Body of pancreas (tissue), 4 donors: ENCODE data around the gene RNF224. TPM values are rescaled to one million over a fixed set of nuclear protein-coding genes. Genes with fewer than 3 reads are reported as not detected.

Source experiments
- ATAC-seq: fragments of 150-250 bp; one replicate; pipeline ENCODE4 v1.9.1; 2016
- DNase-seq, 4 donors: peaks; one replicate each; pipeline ENCODE4 v3.0.0-alpha.2; 2019
- H3K27ac ChIP-seq, 4 donors: fragments of 200-600 bp; sonication (generic); 1 replicate in 3 of 4; 2 replicates in 1 of 4; pipeline versions ENCODE4 v1.5.1 to v1.6.1; 2016 to 2019; ENCODE audit warnings: mild to moderate bottlenecking in 1 of 4, mixed read lengths in 1 of 4, moderate library complexity in 1 of 4
- H3K27me3 ChIP-seq, 2 donors: fragments of 200-600 bp; sonication (generic); one replicate each; pipeline ENCODE4 v1.6.0; 2016; ENCODE audit warnings: mild to moderate bottlenecking in 1 of 2
- H3K36me3 ChIP-seq, 2 donors: fragments of 200-600 bp; sonication (generic); replicated peaks in 1 of 2; 2 replicates each; pipeline ENCODE4 v1.5.1; 2016; ENCODE audit warnings: low read depth in 2 of 2; ENCODE audit not compliant: insufficient read depth in 1 of 2
- H3K4me1 ChIP-seq: fragments of 200-600 bp; sonication (generic); one replicate; pipeline ENCODE4 v1.6.0; 2016
- H3K4me3 ChIP-seq, 2 donors: fragments of 200-600 bp; sonication (generic); 1 replicate in 1 of 2; 2 replicates in 1 of 2; pipeline ENCODE4 v1.5.1; 2016 to 2019
- H3K9me3 ChIP-seq, 3 donors: fragments of 200-600 bp; sonication (generic); 1 replicate in 2 of 3; 2 replicates in 1 of 3; pipeline ENCODE4 v1.5.1; 2016
- CTCF ChIP-seq, 7 experiments: fragments of 450-650 bp in 4 of 7; fragments of 200-600 bp in 3 of 7; sonication (generic) in 3 of 7; IDR thresholded peaks; one replicate each; pipeline ENCODE4 v1.5.1; 2016 to 2019; ENCODE audit warnings: antibody characterized with exemption in 7 of 7
- POLR2A ChIP-seq, 3 donors: fragments of 450-650 bp; IDR thresholded peaks; one replicate each; pipeline ENCODE4 v1.6.1; 2016; ENCODE audit warnings: antibody characterized with exemption in 3 of 3, mild to moderate bottlenecking in 2 of 3
- WGBS, 2 donors: methylation state at CpG; one replicate each; pipeline ENCODE4 v1.1.5; 2017; 5-methylcytosine and 5-hydroxymethylcytosine counted together
- intact Hi-C: fragments of 100-400 bp; cut with DNase I; formaldehyde crosslinking; loops from one replicate; pipeline ENCODE4 v1.15.1; 2023
- total RNA-seq, 2 donors: library from RNA; depleted of rRNA; stranded (reverse); fragments of >200 nt; gene quantifications; one replicate each; pipeline ENCODE4 v1.1.0, GENCODE V29; 2016

RNF224 gene
- total RNA-seq, 2 donors from 2014 or later, result 0.26 TPM; not detected in 1

- H3K4me1 ChIP-seq, result peaks cover 63% of the 10 kb centered on the region
- no peaks in the 10 kb centered on the region for H3K27me3 ChIP-seq
- H3K9me3 ChIP-seq, result no peaks in the 10 kb centered on the region
- no peak for ATAC-seq
- DNase-seq, result peak in 3 of 4 donors; percentile 39 to 45 (median 44)
- H3K4me3 ChIP-seq, result no peak overlapping the region
- intact Hi-C loops, result no loop called here
- H3K36me3 ChIP-seq, result no peaks in the 10 kb centered on the region
- no peak for TF ChIP-seq POLR2A (IDR thresholded peaks at IDR 0.05)
- no peak for TF ChIP-seq CTCF (IDR thresholded peaks at IDR 0.05)
- WGBS, 2 donors, result 7% methylated on average over 38 of the region's 61 CpGs; no CpG with 5 or more reads in 1 of the 2 donors
- H3K27ac ChIP-seq, result peak overlapping the region; percentile 37 to 83 (median 57)
Observed at GRCh38 chr9:137221506-137222111, 5.7 kb upstream of the RNF224 start.

GRCh38 chr9:137222190-137223077, 4.9 kb upstream of the RNF224 start, which contains the start of gene RNF208:
TSS of gene RNF208 (minus strand) at chr9:137222240. CDS start at chr9:137221212, 1,028 bp downstream.
- Histone ChIP-seq H3K9me3 (no peaks in the 10 kb centered on the region), H3K27ac (peak within 1 kb of the TSS; percentile 83 to 96 (median 88)), H3K36me3 (no peaks in the 10 kb centered on the region), H3K4me1 (peaks cover 65% of the 10 kb centered on the region), H3K4me3 (no peak within 1 kb of the TSS), H3K27me3 (no peaks in the 10 kb centered on the region)
- ATAC-seq (no peak), DNase-seq (peak in 3 of 4 donors; percentile 37 to 47 (median 42))
- intact Hi-C loops, result no loop called here
- TF ChIP-seq POLR2A (IDR thresholded peaks at IDR 0.05), result no peak
- TF ChIP-seq CTCF (IDR thresholded peaks at IDR 0.05), result no peak
- 8 to 12% methylated on average over 5 to 86 of the region's 88 CpGs for WGBS, 2 donors

- peak overlapping the region; percentile 83 to 96 (median 88) for H3K27ac ChIP-seq
- DNase-seq (peak; percentile 97 to 99 (median 98)), ATAC-seq (peak; percentile 81)
- WGBS, 2 donors, result 3% methylated on average over 44 of the region's 63 CpGs; no CpG with 5 or more reads in 1 of the 2 donors
- intact Hi-C loops, result no loop called here
- no peaks in the 10 kb centered on the region for H3K27me3 ChIP-seq
- no peaks in the 10 kb centered on the region for H3K9me3 ChIP-seq
- peaks cover 63% of the 10 kb centered on the region for H3K4me1 ChIP-seq
- H3K36me3 ChIP-seq, result no peaks in the 10 kb centered on the region
- TF ChIP-seq POLR2A (IDR thresholded peaks at IDR 0.05), result peak; percentile 20 to 62 (median 59)
- no peak for TF ChIP-seq CTCF (IDR thresholded peaks at IDR 0.05)
- peak overlapping the region; percentile 57 to 83 for H3K4me3 ChIP-seq
Observed at GRCh38 chr9:137223078-137223970, 4.0 kb upstream of the RNF224 start.

GRCh38 chr9:137224830-137225694, 2.2 kb upstream of the RNF224 start, which contains the start of gene CYSRT1:
TSS of gene CYSRT1 (plus strand) at chr9:137225174. CDS start at chr9:137225622, 448 bp downstream.
- H3K9me3 ChIP-seq, result no peaks in the 10 kb centered on the region
- peak within 1 kb of the TSS in 3 of 4 donors; percentile 87 to 96 (median 89) for H3K27ac ChIP-seq
- no peak within 1 kb of the TSS for H3K4me3 ChIP-seq
- 52 to 60% methylated on average over 11 to 19 of the region's 23 CpGs for WGBS, 2 donors
- DNase-seq (no peak), ATAC-seq (no peak)
- intact Hi-C loops, result no loop called here
- no peak for TF ChIP-seq CTCF (IDR thresholded peaks at IDR 0.05)
- no peak for TF ChIP-seq POLR2A (IDR thresholded peaks at IDR 0.05)
- H3K36me3 ChIP-seq, result no peaks in the 10 kb centered on the region
- H3K4me1 ChIP-seq, result peaks cover 48% of the 10 kb centered on the region
- H3K27me3 ChIP-seq, result peaks cover 0 to 2% of the 10 kb centered on the region in 2 donors
